Neutrophil (primary cell): ENCODE measurements around the gene GNPDA2.

Source experiments
- H3K27ac ChIP-seq: fragments of 200-600 bp; sonication (generic); 2 replicates; pipeline ENCODE4 v1.5.1; 2016; ENCODE audit warnings: mild to moderate bottlenecking, moderate library complexity
- H3K27me3 ChIP-seq: fragments of 200-600 bp; sonication (generic); 2 replicates; pipeline ENCODE4 v1.6.0; 2016; ENCODE audit warnings: mild to moderate bottlenecking
- H3K36me3 ChIP-seq: fragments of 200-600 bp; sonication (generic); 2 replicates; pipeline ENCODE4 v1.5.1; 2017
- H3K4me1 ChIP-seq, 2 experiments: fragments of 200-600 bp in 1 of 2; sonication (generic) in 1 of 2; 1 replicate in 1 of 2; 2 replicates in 1 of 2; pipeline versions ENCODE4 v1.5.1 to v1.6.1; 2013 to 2016; ENCODE audit warnings: low read depth in 1 of 2, low read length in 1 of 2, mild to moderate bottlenecking in 1 of 2, moderate library complexity in 1 of 2; ENCODE audit not compliant: control insufficient read depth in 1 of 2, insufficient read depth in 1 of 2
- H3K4me3 ChIP-seq, 2 experiments: fragments of 200-600 bp in 1 of 2; sonication (generic) in 1 of 2; 1 replicate in 1 of 2; 2 replicates in 1 of 2; pipeline ENCODE4 v1.5.1; 2013 to 2016; ENCODE audit warnings: low read depth in 1 of 2, low read length in 1 of 2, mild to moderate bottlenecking in 1 of 2, moderate library complexity in 1 of 2
- H3K9me3 ChIP-seq: fragments of 200-600 bp; sonication (generic); 2 replicates; pipeline ENCODE4 v1.5.1; 2016
- TF ChIP-seq, protein P1 (sequence below): fragments of 200-600 bp; sonication (generic); IDR thresholded peaks from 2 replicates; pipeline ENCODE4 v1.5.1; 2016; ENCODE audit warnings: antibody characterized with exemption

GNPDA2 gene

DNA sequence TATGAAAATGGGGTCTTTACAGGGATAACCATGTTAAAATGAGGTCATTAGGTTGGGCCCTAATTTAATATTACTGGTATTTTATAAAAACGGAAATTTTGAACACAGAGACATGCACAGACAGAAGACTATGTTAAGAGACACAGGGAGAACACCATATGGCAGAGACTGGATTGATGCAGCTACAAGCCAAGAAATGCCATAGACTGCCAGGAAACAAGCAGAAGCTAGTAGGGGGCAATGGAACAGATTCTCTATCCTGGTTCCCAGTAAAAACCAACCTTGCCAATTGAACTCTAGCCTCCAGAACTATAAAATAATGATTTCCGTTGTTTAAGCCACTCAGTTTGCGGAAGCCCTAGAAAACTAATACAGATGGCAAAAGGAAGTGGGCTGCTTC lies 54.7 kb downstream of the GNPDA2 start:
- TF ChIP-seq, protein P1, sequence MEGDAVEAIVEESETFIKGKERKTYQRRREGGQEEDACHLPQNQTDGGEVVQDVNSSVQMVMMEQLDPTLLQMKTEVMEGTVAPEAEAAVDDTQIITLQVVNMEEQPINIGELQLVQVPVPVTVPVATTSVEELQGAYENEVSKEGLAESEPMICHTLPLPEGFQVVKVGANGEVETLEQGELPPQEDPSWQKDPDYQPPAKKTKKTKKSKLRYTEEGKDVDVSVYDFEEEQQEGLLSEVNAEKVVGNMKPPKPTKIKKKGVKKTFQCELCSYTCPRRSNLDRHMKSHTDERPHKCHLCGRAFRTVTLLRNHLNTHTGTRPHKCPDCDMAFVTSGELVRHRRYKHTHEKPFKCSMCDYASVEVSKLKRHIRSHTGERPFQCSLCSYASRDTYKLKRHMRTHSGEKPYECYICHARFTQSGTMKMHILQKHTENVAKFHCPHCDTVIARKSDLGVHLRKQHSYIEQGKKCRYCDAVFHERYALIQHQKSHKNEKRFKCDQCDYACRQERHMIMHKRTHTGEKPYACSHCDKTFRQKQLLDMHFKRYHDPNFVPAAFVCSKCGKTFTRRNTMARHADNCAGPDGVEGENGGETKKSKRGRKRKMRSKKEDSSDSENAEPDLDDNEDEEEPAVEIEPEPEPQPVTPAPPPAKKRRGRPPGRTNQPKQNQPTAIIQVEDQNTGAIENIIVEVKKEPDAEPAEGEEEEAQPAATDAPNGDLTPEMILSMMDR = no peak
- Histone ChIP-seq H3K4me1 (no peaks in the 10 kb centered on the region), H3K9me3 (no peaks in the 10 kb centered on the region), H3K27me3 (peaks cover 38% of the 10 kb centered on the region), H3K4me3 (no peak overlapping the region), H3K36me3 (no peaks in the 10 kb centered on the region), H3K27ac (no peak overlapping the region)

DNA sequence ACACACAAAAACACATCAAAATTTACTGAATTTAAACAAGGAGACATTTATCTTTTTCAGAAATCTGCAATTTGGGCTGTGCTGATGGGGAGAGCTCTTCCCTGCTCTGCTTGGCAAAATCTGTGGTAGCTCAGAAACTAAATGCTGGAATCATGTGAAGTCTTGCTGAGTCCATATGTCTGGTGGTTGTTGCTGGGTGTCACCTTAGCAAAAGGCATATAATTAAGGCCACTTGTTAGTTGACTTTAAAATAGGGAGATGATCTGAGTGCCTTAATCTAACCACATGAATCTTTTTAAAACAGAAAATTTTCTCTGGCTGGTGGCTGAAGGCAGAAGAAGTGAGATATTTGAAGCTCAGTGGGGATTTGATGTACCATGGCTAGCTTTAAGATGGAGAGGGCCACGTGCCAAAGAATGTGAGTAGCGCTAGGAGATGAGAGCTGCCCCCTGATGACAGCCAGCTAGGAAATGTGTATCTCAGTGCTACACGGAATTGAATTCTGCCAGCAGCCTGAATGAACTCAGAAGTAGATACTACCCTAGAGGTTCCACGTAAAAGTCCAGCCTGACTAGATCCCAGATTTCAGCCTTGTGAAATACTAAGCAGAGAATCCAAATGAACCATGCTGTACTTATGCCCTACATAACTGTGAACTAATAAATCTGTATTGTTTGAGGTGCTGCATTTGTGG lies 55.7 kb downstream of the GNPDA2 start:
- TF ChIP-seq, protein P1 = no peak
- no peaks in the 10 kb centered on the region for H3K9me3 ChIP-seq
- H3K27ac ChIP-seq = no peak overlapping the region
- H3K4me3 ChIP-seq = no peak overlapping the region
- H3K27me3 ChIP-seq = peaks cover 32% of the 10 kb centered on the region
- no peaks in the 10 kb centered on the region for H3K4me1 ChIP-seq
- no peaks in the 10 kb centered on the region for H3K36me3 ChIP-seq

DNA sequence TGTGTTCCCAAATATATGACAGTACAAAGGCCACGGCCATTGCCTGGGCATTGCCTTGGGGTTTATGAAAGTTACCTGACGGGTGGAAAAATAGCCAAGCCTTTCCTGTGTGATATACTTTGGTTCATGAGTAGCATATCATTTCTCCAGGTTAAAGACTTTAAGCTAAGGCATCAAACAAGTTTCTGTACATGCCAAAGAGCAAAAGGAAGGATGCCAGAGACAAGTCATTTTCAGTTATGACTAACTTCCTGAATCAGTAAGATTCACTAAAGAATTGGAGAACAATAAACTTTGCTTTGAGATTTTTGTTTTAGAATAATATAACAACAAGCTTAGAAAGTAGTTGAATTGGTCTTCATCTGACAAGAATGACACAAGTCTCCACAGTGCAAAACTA lies 57.8 kb downstream of the GNPDA2 start:
- TF ChIP-seq, protein P1 = no peak
- peaks cover 25% of the 10 kb centered on the region for H3K27me3 ChIP-seq
- H3K9me3 ChIP-seq = no peaks in the 10 kb centered on the region
- no peak overlapping the region for H3K4me3 ChIP-seq
- no peaks in the 10 kb centered on the region for H3K4me1 ChIP-seq
- H3K36me3 ChIP-seq = no peaks in the 10 kb centered on the region
- H3K27ac ChIP-seq = no peak overlapping the region

DNA sequence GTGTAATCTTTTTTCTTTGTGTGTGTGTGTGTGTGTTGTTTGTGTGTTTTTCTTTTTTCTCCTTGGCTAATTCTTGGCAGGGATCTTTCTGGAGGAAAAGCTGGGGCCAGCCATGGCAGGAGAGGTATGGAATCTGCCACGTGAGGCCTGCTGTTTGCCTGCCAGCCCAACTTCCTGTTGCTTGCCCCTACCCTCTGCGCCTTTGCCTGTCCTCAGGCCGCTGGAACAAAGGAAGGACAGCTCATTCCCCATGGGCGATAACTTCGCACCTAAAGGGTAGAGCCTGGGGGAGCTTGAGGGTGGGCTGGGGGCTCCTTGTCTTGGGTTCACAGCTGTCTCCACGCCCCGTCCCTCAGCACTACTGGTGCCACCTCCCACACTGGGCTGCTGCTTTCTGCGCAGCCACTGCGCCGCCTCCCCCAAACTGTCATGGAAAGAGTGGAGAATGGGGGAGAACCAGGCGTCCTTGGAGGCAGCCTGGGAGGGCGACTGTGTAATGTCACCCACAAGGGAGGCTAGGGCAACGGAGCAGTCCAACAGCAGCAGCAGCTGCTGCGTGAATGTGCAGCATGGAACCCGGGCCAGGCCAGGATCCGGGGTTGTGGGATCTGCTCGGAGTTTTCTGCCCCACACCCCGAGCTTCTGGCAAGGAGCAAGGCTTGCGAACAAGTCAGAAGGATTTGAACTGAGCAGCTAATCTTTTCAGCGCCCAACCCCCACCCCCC lies 62.7 kb downstream of the GNPDA2 start:
- H3K4me1 ChIP-seq = no peaks in the 10 kb centered on the region
- H3K4me3 ChIP-seq = no peak overlapping the region
- TF ChIP-seq, protein P1 = no peak
- no peak overlapping the region for H3K27ac ChIP-seq
- H3K27me3 ChIP-seq = peaks cover 3% of the 10 kb centered on the region
- H3K36me3 ChIP-seq = no peaks in the 10 kb centered on the region
- no peaks in the 10 kb centered on the region for H3K9me3 ChIP-seq

DNA sequence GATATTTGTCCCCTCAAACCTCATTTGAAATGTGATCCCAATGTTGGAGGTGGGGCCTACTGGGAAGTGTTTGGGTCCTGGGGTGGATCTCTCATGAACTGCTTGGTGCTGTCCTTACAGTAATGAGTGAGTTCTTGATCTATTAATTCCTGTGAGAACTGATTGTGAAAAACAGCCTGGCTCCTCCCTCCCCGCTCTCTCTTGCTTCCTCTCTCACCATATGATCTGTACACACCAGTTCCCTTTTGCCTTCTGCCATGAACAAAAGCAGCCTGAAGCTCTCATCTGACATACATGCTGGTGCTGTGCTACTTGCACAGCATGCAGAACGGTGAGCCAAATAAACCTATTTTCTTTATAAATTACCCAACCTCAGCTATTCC lies 63.7 kb downstream of the GNPDA2 start:
- TF ChIP-seq, protein P1 = no peak
- H3K4me1 ChIP-seq = no peaks in the 10 kb centered on the region
- H3K27ac ChIP-seq = no peak overlapping the region
- H3K36me3 ChIP-seq = no peaks in the 10 kb centered on the region
- no peak overlapping the region for H3K4me3 ChIP-seq
- H3K27me3 ChIP-seq = peaks cover 3% of the 10 kb centered on the region
- H3K9me3 ChIP-seq = no peaks in the 10 kb centered on the region
